HUDEP-2 (cell line): Measurements from ENCODE around the gene SLC35F2.
"Not testable (repeated sequence)": the region's sequence is repeated elsewhere in the genome, so short reads cannot be mapped to it uniquely, and the experiment has no call there.

Experiments used
- DNase-seq, 76 experiments: peaks; one replicate each; lab custom pipeline; 2025; ENCODE audit not compliant: unreplicated experiment in 76 of 76; lab: John Stamatoyannopoulos, UW

SLC35F2 gene

DNA sequence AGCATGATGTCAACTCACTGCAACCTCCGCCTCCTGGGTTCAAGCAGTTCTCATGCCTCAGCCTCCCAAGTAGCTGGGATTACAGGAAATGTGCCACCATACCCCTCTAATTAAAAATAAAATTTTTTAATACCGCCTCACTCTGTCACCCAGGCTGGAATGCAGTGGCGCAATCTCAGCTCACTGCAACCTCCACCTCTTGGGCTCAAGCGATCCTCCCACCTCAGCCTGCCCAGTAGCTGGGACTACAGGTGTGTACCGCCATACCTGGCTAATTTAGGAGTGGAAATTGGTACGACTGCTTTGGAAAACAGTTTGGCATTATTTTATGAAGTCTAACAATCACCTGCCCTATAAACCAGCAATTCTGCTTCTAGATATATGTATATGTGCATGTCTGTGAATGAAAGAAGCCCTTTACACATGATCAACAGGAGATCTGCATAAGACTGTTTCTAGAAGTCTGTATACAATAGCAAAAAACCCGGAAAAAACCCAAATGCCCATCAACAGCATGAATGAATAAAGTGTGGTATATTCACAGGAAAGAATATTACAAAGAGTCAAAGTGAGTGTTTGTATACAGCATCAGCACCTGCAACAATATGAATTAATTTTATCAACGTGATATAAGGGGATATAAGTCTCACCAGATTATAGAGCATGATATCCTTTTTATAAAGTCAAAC lies 16.0 kb downstream of the SLC35F2 start:
- DNase-seq: no peak

DNA sequence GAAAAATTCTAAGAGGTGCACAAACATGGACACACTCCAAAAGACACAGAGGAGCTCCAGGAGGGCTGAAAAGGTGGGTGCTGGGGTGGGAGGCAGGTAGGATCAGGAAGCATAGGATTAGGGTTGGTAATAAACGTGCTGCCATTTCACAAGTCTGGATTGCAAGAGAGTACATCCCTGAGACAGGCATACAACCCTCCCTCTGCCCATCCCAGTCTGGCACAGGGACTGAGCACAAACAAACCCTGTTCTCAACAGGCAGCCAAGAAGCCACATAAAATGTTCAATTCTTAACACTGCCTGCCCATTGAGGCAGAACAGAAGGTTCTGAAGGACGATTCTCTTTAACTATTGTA lies 18.5 kb downstream of the SLC35F2 start:
- no peak for DNase-seq

GRCh38 chr11:107836851-107837250 lies 21.7 kb downstream of the SLC35F2 start:
- DNase-seq: no peak

DNA sequence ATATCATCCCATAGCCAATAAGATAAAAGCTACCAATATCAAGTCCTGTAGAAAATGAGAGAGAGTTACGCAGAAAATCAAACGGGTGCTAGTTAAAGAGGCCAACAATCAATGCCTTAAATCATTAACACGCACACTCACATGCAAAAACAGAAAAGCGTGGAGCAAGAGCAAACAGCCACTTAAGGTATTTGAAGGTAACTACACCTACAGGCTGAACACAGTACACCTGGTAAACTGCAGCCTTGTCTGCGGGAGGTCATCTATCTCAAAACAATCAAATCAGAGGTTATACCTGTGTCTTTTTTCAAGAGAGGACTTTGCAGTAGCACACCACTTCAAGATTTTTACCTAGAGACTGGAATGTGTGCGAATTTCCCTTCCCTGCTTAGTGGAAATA lies 23.6 kb downstream of the SLC35F2 start:
- no peak for DNase-seq

DNA sequence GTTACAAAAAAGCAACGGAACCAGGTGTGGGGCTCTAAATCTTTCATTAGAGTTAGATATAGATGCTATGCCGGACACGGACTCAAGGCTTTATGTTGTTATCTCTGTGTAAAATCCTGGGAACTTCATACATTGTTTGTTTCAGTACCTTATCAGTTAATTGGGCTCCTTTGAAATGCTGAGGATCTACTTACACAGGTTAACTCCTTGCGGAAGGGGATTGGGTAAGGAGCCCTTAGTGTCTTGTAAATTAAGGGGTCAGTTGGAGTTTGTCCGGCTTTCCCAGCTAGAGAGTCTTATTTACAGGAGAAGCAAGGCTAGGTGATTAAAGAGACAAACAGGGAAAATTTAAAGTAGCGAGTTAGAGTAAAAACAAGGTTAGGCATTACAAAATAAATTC lies 24.7 kb downstream of the SLC35F2 start:
- DNase-seq: not testable (repeated sequence)

DNA sequence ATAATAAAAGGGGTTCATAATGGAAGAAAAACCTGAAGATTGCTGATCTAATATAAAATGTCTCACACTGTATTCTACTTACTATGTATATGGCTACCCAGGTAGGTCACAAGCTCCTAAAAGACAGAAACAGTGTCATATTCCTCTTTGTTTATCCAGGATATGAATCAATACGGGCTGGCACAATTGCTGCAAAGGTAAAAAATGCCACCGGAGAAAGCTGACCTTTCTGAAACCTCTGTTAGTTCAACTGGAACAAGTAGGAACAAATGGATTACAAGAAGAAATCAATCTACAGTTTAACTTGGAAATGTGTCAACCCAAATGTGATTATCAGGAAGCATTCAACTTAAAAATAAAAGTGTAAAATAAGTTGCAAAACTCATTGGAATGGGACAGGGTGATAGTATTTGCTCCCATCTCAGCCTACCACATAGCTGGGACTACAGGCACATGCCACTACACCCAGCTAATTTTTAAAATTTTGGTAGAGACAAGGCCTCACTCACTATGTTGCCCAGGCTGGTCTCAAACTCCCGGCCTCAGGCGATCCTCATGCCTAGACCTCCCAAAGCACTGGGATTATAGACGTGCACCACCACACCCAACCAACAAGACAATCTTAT lies 27.6 kb downstream of the SLC35F2 start:
- no peak for DNase-seq

DNA sequence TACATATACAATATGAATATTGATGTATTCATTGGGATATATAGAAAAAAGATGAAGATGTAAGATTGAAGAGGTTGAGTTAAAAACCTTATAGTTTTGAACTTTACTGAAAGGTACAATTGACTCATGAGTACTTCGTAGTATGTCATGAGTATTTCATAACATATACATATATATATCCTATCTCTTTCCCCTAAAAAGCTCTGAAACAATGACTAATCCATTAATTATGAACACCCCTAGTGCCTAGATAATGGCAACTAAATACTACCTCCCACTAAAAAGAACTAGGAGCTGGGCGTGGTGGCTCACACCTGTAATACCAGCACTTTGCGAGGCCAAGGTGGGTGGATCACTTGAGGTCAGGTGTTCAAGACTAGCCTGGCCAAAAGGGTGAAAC lies 31.5 kb downstream of the SLC35F2 start:
- DNase-seq: no peak

- no peak for DNase-seq
These were observed 32.7 kb downstream of the SLC35F2 start for GRCh38 chr11:107825875-107826274.

DNA sequence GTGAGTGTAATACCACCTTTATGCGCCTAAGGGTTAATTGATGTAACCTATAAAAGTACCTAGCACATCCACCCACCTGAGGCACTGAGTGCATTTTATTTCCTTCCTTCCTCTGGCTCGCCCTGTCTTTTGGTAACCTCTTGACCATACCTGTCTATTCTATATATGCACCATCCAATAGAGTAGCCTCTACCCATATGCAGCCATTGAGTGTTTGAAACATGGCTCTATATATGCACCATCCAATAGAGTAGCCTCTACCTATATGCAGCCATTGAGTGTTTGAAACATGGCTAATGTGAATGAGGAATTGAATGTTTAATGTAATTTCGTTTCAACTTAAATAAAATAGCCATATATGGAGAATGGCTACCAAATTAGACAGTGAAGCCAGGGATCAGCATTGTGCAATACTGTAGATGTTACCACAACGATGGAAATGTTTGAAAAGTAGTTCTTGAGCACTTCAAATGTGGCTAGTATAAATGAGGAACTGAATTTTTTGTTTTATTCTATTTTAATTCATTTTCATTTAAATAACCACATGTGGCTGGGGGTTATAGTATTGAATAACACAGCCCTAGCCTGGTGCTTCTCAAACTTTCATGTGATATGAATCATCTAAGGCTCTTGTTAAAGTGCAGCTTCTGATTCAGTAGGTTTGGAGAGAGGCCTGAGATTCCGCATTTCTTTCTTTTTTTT lies 33.8 kb downstream of the SLC35F2 start:
- no peak for DNase-seq

DNA sequence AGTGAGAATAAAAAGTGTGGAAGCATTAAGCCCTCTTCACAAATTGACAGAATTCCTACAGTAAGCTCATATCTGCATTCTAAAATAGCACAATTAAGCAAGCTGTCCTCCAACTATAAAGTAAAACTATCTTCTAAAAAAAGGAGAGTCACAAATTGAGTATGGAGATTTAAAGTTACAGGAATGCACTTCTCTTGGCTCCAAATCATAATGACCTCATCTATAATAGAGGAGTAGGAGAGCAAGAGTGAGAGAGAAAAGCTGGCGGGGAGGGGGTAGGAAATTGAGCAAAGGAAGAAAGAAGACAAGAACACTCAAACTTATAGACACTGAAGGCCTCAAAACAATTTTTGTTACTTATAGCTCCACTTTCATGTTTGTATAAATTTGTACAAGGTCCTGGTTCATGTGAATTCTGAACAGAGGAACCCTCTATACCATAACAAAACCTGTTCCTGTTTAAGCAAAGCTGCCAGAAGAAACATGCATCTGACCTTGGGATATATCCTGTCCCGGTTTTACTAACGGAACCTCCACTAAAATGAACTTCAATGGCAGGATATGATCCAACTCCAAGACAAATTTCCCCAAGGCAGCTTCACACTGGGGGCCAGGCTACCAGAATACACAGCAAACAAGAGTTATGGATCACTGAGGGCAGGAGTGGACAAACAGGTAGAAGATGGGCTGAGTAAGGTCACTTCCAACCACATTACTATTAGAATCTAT lies 37.2 kb downstream of the SLC35F2 start:
- DNase-seq: no peak

GRCh38 chr11:107819361-107820014 lies 39.1 kb downstream of the SLC35F2 start:
- no peak for DNase-seq

DNA sequence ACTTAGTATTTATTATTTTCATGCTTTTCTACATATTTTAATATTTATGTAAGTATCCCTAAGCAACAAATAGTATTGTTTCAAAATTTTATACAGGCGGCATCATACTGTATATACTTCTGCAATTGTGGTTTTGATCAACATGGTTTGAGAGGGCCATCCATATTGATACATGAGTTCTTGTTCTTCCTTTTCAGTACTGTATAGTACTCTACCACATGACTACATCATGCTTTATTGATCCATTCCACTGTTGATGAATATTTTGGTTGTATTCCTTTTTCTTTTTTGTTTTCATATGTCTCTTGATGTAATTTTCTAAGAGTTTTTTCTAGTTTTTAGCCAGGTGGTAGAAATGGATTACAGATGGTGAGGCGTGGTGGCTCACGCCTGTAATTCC lies 40.1 kb downstream of the SLC35F2 start:
- DNase-seq: no peak

- DNase-seq: no peak
These were observed 42.6 kb downstream of the SLC35F2 start for GRCh38 chr11:107816028-107816427.

DNA sequence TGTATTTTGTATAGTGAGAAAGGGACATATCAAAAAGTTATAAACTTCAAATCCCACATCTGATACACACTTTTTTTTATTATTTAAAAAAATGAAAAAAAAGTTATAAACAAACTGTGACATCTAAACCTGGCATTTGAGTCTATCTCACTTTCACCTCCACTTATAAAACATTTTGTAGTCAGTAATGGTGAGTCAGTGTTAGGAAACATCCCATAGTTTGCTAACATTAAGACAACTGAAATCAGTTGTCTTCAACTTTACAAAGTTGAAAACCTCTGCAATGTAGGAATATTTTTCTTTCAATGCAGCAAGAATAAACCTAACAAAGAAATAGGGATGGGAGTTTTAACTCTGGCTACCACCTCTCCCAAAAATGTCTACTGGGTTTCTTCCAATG lies 47.7 kb downstream of the SLC35F2 start:
- DNase-seq: no peak

DNA sequence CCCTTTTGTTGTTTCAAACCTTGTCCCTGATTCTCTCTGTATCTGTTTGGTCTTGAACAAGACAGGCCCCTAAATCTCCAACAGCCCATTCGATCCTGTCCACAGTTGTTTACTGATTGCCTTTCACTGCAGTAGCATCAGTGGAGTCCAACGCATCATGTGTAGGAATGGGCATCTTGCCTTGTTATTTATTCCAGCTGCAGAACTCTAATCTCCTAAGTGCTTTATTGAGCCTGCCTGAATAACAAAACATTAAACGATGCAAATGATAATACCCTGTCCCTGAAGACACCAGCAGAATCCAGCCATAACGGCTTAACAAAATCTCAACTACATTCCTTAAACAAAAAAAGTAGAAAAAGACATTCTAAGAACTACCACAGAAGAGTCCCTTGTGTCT lies 50.1 kb downstream of the SLC35F2 start:
- DNase-seq: no peak

- DNase-seq: no peak
These were observed 53.6 kb downstream of the SLC35F2 start for GRCh38 chr11:107804971-107805370.

DNA sequence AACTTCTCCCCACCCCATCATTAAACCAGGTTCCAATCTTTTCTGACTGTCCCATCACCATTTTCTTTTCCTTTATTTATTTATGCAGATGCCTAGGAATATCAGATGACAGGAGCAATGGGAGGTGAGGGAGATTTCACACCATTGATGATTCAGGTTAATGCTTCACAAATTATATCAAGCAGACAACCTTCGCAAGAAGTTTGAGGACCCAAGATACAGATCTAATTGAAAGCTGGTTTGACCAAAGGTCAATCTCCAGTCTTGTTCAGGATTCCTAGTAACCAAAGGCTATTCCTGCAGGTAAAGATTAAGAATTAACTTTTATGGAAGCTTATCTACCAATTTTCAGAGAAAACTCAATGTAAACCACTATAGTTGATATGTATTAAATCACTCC lies 54.4 kb downstream of the SLC35F2 start:
- DNase-seq: no peak

GRCh38 chr11:107801641-107802040 lies 56.9 kb downstream of the SLC35F2 start:
- DNase-seq: no peak

GRCh38 chr11:107799218-107799859 lies 59.2 kb downstream of the SLC35F2 start:
- peak in 53 of 76 experiments; percentile 1 to 61 (median 20) for DNase-seq

- no peak for DNase-seq
These were observed 66.5 kb downstream of the SLC35F2 start for GRCh38 chr11:107792049-107792443.
